GM12801 (cell line): Measurements from ENCODE around the gene IRX2.

Source experiments
- TF ChIP-seq, protein P1 (sequence below): IDR thresholded peaks from one replicate; pipeline ENCODE4 v1.5.1; 2011; ENCODE audit warnings: control low read depth; ENCODE audit not compliant: insufficient read length; ENCODE audit errors: extremely low read depth

IRX2 gene

DNA sequence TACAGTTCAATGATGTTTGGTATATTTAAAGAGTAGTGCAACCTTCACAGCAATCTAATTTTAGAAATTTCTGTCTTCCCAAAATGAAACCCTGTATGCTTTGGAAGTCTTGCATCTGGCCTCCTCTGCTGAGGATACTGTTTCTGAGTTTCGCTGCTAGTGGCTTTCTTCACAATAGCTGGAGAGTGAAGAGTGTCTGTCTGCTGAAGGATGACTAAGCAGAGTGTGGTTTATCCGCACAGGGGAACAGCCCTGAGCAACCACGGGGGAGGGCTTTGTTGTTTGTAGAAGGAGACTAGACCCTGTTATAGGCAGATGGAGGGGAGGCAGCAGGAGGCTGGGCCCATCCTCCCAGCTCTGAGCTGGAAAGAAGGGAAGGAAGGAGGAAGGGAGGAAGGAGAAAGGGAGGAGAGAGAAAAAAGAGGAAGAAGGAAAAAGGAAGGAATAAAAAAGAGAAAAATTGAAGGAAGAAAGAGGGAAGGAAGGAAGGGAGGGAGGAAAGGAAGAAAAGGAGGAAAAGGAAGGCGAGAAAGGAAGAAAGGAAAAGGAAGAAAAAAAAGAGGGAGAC is 10.5 kb upstream of the IRX2 start:
- TF ChIP-seq, protein P1, sequence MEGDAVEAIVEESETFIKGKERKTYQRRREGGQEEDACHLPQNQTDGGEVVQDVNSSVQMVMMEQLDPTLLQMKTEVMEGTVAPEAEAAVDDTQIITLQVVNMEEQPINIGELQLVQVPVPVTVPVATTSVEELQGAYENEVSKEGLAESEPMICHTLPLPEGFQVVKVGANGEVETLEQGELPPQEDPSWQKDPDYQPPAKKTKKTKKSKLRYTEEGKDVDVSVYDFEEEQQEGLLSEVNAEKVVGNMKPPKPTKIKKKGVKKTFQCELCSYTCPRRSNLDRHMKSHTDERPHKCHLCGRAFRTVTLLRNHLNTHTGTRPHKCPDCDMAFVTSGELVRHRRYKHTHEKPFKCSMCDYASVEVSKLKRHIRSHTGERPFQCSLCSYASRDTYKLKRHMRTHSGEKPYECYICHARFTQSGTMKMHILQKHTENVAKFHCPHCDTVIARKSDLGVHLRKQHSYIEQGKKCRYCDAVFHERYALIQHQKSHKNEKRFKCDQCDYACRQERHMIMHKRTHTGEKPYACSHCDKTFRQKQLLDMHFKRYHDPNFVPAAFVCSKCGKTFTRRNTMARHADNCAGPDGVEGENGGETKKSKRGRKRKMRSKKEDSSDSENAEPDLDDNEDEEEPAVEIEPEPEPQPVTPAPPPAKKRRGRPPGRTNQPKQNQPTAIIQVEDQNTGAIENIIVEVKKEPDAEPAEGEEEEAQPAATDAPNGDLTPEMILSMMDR: no peak

DNA sequence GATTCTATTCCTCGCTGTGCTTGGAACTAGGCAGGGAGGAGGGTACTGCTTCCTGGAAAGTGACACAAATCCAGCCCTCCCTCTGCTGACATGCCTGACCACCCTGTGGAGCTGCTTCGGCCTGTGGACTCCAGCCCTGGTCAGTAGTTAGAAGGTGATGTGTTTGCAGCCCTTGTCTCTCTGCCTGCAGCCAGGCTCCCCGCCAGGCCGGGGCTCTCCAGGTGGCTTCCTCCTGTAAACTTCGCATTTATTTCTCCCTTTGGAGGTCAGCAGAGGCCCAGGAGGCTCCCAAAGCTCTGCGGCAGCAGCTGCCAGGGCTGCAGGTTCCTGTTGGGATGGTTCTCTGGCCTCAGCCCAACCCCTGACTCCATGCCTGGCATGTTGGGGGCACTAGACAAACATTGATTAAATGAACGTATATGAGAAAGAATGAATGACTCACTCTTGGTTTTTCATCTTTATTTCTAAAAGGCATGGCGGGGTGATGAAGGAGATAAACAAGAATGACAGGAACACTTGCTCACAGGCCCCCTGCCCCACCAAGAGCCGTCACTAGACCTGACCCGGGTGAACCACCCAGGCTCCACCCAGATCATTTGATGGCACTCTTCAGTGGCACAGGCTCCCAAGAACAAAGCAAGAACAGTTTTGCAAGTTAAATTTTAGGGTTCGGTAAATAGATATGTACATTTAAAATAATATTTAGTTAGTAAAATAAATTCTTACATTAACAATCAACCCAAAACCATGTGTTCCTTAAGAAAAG is 8.4 kb upstream of the IRX2 start:
- TF ChIP-seq, protein P1: no peak

DNA sequence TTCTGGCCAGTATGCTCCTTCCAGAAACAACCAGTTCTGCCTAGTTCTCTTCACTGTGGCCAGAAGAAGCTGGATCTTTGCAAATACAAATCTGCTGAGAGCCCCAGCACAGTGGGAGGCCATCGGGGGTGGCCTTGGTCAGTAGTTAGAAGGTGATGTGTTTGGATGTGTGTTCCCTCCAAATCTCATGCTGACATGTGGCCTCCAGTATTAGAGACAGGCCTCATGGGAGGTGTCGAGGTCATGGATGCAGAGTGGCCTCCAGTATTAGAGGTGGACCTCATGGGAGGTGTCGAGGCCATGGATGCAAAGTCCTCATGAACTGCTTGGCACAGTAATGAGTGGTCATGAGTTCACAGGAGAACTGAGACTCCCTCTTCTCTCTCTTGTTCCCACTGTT is 7.6 kb upstream of the IRX2 start:
- TF ChIP-seq, protein P1: no peak

DNA sequence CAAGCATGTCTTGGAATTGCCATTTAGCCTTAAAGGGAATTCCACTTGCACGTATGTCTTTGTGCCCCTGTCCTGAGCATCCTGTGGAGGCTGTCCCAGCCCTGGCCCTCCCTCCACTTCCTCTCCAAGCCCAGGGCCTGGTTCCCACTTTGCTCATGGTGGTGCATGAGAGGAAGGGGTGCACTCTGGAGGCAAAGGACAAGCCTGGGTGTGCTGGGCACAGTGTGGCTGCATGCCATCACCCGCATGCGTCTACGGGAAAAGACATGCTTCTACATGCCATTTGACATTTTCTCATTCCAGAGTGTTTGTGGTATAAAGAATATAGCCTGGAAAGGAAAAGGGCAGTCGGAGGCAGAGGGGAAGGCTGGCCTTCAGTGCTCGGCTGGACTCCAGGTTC is 7.2 kb upstream of the IRX2 start:
- TF ChIP-seq, protein P1: no peak

DNA sequence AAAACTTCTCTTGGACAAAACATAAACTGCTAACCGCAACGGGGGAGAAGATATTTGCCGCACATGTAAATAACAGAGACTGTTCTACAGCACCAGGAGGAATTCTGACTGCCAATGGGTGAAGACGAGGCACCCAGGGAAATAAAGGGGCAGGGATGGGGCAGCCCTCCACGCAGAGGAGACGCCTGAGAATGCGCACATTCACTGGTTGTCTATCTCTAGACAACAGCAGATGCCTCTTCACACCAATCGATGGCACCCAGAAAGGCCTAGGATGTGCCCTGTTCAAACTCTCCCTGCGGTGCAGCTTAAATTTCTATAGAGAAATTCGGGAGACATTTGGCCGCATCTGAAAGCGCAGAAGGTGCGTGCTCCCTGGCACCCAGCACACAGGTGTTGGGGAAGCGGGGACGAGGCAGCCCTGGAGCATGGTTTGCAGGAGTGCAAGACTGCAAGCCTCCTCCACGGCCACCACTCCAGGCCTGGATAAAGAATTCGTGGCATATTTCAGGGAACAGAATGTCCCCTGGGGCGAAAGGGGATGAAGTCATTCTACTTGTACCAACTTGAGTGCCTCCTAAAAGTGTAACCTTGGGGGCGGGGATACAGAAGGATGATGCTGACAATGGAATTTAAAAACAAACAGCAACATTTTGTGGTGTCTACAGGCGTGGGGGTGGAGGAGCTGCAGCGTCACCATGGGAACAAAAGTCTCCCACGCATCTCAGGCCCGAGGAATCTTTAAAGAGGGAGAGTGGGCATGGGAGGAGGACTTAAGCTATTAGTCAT is 6.3 kb upstream of the IRX2 start:
- TF ChIP-seq, protein P1: no peak

DNA sequence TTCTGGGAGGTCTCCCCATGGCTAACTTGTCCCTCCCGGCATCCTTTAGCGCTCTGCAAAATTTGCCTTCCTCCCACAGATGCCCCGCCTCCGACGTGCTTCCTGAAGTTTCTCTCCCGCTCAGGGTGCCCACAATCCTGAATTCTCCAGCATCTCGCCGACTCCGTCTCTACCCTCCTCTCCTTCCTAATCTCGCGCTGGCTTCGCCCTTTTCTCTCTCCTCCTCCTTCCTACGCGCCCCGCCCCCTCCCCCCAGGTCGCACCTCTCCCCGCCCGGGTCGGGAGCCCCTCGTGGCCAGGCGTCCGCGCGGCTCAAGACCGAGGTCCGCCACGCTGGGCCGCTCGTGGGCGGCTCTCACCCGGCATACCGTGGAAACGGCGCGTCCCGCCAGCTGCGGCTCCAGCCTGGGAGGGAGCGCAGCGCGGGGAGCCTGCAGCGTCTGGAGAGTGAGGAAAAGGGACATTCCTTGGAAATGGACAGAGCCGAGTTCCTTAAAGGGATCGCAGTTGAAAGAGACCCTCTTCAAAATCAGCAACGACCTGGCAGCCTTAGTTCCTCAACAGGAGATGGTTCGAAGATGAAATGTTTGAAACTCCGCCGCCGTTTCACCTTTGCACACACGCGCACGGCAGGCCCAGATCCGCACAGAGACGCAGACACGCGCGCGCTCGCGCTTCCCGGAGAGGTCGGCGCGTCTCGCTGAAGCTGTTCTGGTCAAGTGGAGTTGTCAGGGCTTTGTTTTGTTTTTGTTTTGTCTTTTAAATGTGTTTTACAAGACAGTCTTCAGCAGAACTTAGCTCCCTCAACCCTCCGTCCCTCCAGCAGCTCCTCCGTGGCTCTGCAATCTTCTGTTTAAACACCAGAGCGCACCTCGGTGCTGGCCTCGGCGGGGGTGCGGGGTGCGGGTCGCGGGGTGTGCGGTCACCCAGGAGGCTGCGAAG is 5.0 kb upstream of the IRX2 start:
- TF ChIP-seq, protein P1: no peak
